SKM-1 treated with dmso at 0.1 percent for 144 hours (cell line): ENCODE data around the gene RPS15.
"Not testable (repeated sequence)": the region's sequence is repeated elsewhere in the genome, so short reads cannot be mapped to it uniquely, and the experiment has no call there.

ENCODE experiments used
- DNase-seq: peaks from one replicate; lab custom pipeline; 2025; ENCODE audit not compliant: unreplicated experiment; lab: John Stamatoyannopoulos, UW

The RPS15 gene

GRCh38 chr19:1418951-1419738, 19.1 kb upstream of the RPS15 start:
- no peak for DNase-seq

DNA sequence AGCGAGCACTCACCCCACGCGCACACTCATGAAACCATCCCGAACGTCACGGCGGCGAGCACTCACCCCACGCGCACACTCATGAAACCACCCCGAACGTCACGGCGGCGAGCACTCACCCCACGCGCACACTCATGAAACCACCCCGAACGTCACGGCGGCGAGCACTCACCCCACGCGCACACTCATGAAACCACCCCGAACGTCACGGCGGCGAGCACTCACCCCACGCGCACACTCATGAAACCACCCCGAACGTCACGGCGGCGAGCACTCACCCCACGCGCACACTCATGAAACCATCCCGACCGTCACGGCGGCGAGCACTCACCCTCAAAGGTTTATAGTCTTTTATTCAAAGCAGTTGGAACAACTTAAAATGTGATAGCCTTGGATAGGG, 18.1 kb upstream of the RPS15 start:
- DNase-seq: not testable (repeated sequence)

DNA sequence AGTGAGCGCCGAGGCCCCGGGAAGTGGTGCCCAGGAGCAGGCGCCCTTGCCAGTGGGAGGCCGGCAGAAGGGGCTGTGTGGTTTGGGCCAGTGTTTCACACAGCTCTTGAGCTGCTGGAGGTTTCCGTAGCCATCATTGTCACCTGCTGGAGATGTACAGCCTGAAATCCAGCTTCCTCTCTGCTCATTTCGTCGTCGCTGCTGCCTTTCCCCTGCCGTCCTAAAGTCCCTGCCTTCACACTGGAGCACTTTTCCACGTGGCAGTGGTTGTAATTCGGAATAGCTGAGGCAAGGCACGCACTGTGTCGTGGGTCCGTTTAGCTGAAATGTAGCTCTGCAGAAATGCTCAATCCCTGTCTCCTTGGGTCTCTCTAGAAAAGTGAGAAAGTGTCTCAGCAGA, 17.6 kb upstream of the RPS15 start:
- no peak for DNase-seq

GRCh38 chr19:1421218-1421957, 16.8 kb upstream of the RPS15 start:
- no peak for DNase-seq

GRCh38 chr19:1421958-1422305, 16.3 kb upstream of the RPS15 start:
- no peak for DNase-seq

GRCh38 chr19:1422360-1422759, 15.8 kb upstream of the RPS15 start:
- no peak for DNase-seq

GRCh38 chr19:1422943-1423342, 15.3 kb upstream of the RPS15 start:
- no peak for DNase-seq

GRCh38 chr19:1423436-1424191, 14.6 kb upstream of the RPS15 start:
- DNase-seq: no peak

DNA sequence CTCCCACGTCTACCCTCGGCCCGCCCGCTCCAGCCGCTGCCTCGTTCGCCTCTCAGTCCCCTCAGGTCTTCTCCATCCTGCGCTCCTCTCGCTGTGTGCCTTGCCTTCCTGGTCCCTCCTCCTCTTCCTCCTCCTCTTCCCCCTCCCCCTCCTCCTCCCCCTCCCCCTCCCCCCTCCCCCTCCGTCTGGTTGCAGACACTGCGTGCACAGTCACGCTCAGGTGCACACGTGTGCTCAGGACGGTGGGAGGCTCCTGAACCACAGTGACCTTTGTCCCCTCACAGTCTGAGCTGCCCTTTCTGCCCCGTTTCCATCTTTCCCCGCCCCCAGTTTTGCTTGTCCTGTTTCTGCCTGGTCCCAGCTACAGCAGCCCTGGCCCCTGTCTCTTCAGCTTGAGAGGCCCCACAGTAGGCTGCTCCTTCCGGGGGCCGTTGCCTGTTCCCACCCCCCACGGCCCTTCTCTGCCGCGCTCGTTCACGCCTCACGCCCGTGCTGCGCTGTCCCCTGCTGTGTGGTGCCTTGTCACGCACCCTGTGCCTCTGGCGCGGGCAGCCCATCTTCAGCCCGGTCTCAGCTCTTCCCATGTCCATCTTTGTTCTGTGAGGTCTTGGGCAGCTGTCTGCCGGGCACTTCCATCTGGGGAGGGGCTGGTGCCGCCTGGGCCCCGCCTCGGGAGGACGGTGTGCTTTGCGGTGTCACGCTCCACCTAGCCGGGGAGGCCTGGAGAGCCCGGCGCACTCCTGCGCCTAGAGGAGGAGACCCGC, 13.8 kb upstream of the RPS15 start:
- DNase-seq: no peak

DNA sequence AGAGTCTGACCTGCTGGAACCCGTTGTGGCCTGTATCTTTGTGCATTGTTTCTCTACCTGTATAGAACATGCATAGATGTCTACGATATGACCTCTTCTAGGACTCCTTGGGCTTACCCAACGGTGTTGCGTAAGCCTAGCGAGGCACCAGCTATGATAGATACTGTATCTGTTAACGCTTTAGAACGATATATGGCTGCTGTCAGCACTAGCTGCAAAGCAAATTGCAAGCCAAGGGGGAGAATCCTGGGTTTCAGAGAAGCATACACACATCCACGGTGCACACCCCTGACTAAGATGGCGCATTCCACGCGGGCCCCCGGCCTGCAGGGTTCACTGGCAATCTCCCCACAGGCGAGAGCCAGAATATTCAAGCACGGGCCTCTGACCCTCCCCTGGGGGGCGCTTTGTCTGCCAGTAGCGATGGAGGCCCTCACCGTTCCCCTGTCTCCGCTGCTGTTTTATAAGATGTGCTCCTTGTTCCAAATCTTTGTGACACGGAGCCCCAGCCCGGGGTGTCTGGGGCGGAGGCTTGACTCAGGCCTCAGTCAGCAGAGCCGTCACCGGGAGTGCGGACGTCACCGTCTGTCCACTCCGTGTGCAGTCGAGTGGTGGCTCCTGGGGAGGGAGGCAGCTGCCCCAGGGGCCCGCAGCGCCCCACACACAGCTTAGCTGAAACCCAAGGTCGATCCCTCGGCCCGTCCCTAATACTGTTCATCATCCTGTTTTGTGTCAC, 12.9 kb upstream of the RPS15 start:
- DNase-seq: no peak

GRCh38 chr19:1425902-1426301, 12.3 kb upstream of the RPS15 start:
- DNase-seq: no peak

- no peak for DNase-seq
Measured at GRCh38 chr19:1426736-1427135, 11.5 kb upstream of the RPS15 start.

- DNase-seq: no peak
Measured at GRCh38 chr19:1427221-1427920, 10.8 kb upstream of the RPS15 start.

- DNase-seq: no peak
Measured at GRCh38 chr19:1428738-1429391, 9.3 kb upstream of the RPS15 start.

- DNase-seq: no peak
Measured at GRCh38 chr19:1429750-1430149, 8.4 kb upstream of the RPS15 start.

GRCh38 chr19:1430246-1430645, 8.0 kb upstream of the RPS15 start:
- DNase-seq: no peak

DNA sequence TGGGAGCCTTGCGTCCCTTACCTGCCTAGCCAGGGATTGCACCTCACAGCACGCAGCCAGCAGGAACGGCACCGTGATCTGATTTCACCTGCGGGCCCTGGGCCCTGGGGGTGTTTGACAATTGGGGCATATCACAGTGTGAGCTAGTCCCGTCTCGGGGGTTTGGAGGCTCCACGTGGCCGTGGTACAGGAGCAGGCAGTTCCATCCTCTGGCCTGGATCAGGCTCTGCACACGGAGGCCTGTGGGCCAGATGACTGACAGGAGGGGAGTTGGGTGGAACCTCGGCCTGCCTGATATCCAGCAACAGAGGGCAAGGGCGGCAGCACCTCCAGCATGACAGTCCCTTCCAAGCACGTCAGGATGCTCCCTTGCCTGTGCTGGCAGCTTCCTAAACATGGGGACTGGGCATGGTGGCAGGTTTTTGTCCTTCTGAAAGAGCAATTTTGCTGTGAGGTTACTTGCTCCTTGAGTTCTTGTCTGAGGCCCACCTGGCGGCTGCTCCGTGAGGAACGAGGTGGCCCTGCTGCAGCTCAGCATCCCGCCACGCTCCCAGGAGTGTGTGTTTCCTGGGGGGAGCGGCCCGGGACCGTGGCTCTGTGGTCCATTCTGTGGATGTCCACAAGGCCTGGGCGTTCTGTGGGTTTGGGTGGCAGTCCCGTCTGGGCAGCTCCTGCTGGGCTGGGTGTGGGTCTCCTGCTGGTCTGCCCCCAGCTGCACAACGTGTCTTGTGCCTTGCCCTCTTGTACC, 6.3 kb upstream of the RPS15 start:
- no peak for DNase-seq

GRCh38 chr19:1432507-1432887, 5.7 kb upstream of the RPS15 start:
- no peak for DNase-seq
